Stomach smooth muscle (tissue), 2 donors: ENCODE data around the gene ANO8.
A peak's percentile ranks its signal among the peaks of the same experiment; 100 is the strongest.
"Not testable (repeated sequence)": the region's sequence is repeated elsewhere in the genome, so short reads cannot be mapped to it uniquely, and the experiment has no call there.

ENCODE experiments used
- H3K27ac ChIP-seq: one replicate; pipeline ENCODE4 v1.7.0; 2013; ENCODE audit warnings: mild to moderate bottlenecking, low read length, inconsistent platforms
- H3K27me3 ChIP-seq, 2 donors: one replicate each; pipeline ENCODE4 v1.7.0; 2013; ENCODE audit warnings: low read length in 2 of 2; ENCODE audit not compliant: insufficient read depth in 2 of 2, control insufficient read depth in 1 of 2
- H3K36me3 ChIP-seq, 2 donors: one replicate each; pipeline ENCODE4 v1.7.0; 2013; ENCODE audit warnings: low read length in 2 of 2; ENCODE audit not compliant: control insufficient read depth in 2 of 2, insufficient read depth in 2 of 2
- H3K4me1 ChIP-seq: one replicate; pipeline ENCODE4 v1.7.0; 2013; ENCODE audit warnings: low read length; ENCODE audit not compliant: control insufficient read depth, insufficient read depth
- H3K4me3 ChIP-seq, 2 donors: one replicate each; pipeline ENCODE4 v1.7.0; 2013; ENCODE audit warnings: low read length in 2 of 2
- H3K9ac ChIP-seq, 2 donors: one replicate each; pipeline ENCODE4 v1.7.0; 2013; ENCODE audit warnings: low read length in 2 of 2, mild to moderate bottlenecking in 1 of 2
- H3K9me3 ChIP-seq, 2 donors: one replicate each; pipeline ENCODE4 v1.7.0; 2013; ENCODE audit warnings: low read length in 2 of 2; ENCODE audit not compliant: control insufficient read depth in 2 of 2
- donor health status: healthy.
- donor health status: Pancreatic carcinoma.

The ANO8 gene

DNA sequence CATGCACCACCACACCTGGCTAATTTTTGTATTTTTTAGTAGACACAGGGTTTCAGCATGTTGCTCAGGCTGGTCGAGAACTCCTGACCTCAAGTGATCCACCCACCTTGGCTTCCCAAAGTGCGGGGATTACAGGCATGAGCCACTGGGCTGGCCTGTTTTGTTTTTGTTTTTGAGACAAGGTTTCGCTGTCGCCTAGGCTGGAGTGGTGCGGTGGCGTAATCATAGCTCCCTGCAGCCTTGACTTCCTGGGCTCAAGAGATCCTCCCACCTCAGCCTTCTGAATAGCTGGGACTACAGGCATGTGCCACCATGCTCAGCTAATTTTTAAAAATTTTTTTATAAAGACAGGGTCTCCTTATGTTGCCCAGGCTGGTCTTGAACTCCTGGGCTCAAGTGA is 39.1 kb downstream of the ANO8 start:
- H3K4me1 ChIP-seq, H3K27ac ChIP-seq, H3K27me3 ChIP-seq, H3K9ac ChIP-seq, H3K4me3 ChIP-seq, H3K9me3 ChIP-seq: not testable (repeated sequence)
- peaks cover 3 to 10% of the 10 kb centered on the region in 2 donors for H3K36me3 ChIP-seq

DNA sequence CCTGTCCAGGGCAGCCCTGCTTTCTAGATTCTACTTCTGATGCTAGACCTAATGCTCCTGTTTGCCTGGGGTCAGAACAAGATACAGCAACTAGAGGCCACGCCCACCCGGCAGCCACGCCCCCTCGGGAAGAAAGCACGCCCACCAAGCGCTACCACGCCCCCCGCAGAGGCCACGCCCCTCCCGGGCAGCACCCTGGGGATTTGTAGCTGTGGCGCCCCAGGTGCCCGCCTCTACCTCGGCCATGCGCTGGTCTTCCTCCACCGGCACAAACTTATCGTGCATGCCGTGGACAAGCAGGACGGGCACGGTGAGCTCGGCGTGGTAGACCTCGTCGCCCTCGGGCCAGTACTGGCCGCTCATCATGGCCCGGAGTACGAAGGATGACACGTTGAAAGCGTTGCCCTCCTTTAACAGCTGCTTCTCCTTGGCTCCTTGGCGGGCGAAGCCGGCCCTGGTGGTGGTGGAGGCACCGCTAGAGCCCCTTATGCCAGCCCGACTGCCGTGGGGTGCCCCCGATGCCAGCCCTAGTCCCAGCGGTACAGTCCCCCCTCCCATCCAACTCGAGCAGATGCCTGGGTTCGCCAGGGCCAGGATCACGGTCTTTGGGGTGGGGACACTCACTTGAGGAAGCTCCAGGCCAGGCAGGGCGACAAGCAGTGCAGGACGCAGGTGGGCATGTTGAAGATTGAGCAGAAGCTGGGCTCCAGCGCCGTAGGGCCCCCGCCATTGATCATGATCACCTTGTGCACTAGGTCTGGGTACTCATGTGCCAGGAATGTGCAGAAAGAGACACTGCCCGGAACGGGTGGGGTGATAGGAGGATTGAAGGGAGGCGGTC is 40.4 kb downstream of the ANO8 start:
- Histone ChIP-seq H3K9me3 (no peaks in the 10 kb centered on the region), H3K4me3 (no peak overlapping the region), H3K27me3 (no peaks in the 10 kb centered on the region), H3K9ac (no peak overlapping the region), H3K4me1 (peaks cover 9% of the 10 kb centered on the region), H3K27ac (no peak overlapping the region), H3K36me3 (peaks cover 3 to 10% of the 10 kb centered on the region in 2 donors)

DNA sequence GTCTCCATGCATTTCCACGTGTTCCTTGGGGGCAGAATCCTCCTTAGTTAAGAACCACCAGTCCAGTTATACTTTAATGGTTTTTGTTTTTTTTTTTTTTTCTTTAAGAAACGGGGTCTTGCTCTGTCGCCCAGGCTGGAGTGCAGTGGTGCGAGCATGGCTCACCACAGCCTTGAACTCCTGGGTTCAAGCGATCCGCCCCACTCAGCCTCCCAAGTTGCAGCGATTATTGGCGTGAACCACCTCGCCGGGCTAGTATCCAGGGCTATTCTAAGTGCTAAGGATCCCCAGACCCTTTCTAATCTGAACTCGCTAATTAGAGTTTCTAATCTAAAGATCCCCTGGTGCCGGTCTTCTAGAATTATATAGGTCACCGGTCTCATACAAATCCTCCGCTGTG is 41.0 kb downstream of the ANO8 start:
- Histone ChIP-seq H3K27ac (no peak overlapping the region), H3K9ac (no peak overlapping the region), H3K4me3 (no peak overlapping the region), H3K9me3 (no peaks in the 10 kb centered on the region), H3K27me3 (no peaks in the 10 kb centered on the region), H3K4me1 (peaks cover 9% of the 10 kb centered on the region), H3K36me3 (peaks cover 3 to 8% of the 10 kb centered on the region in 2 donors)

- Histone ChIP-seq H3K36me3 (peaks cover 0 to 4% of the 10 kb centered on the region in 2 donors), H3K9me3 (no peaks in the 10 kb centered on the region), H3K4me3 (peak overlapping the region; percentile 49 to 71), H3K4me1 (peaks cover 9% of the 10 kb centered on the region), H3K27ac (no peak overlapping the region), H3K27me3 (no peaks in the 10 kb centered on the region), H3K9ac (peak overlapping the region in 1 of 2 donors; percentile 36)
These were observed 42.2 kb downstream of the ANO8 start for GRCh38 chr19:17292301-17293074.

- peaks cover 0 to 1% of the 10 kb centered on the region in 2 donors for H3K36me3 ChIP-seq
- H3K4me1 ChIP-seq = peaks cover 9% of the 10 kb centered on the region
- H3K27ac ChIP-seq = no peak overlapping the region
- H3K4me3 ChIP-seq = no peak overlapping the region
- no peaks in the 10 kb centered on the region for H3K9me3 ChIP-seq
- H3K27me3 ChIP-seq = no peaks in the 10 kb centered on the region
- H3K9ac ChIP-seq = no peak overlapping the region
These were observed 45.2 kb downstream of the ANO8 start for GRCh38 chr19:17289489-17289888.

DNA sequence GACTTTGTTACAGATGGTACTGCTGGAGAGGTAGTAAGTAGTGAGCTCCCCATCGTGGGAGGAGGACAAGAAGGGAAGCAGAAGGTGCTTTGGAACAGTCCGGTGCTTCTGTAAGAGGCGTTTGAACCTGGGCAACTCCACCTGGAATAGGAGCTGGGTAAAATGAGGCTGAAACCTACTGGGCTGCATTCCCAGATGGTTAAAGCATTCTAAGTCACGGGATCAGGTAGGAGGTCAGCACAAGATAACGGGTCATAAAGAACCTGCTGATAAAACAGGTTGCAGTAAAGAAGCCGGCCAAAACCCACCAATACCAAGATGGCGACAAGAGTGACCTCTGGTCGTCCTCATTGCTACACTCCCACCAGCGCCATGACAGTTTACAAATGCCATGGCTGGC is 47.9 kb downstream of the ANO8 start:
- Histone ChIP-seq H3K9ac (no peak overlapping the region), H3K27ac (no peak overlapping the region), H3K9me3 (no peaks in the 10 kb centered on the region), H3K4me1 (peaks cover 13% of the 10 kb centered on the region), H3K27me3 (peaks cover 4 to 12% of the 10 kb centered on the region in 2 donors), H3K36me3 (no peaks in the 10 kb centered on the region), H3K4me3 (no peak overlapping the region)

DNA sequence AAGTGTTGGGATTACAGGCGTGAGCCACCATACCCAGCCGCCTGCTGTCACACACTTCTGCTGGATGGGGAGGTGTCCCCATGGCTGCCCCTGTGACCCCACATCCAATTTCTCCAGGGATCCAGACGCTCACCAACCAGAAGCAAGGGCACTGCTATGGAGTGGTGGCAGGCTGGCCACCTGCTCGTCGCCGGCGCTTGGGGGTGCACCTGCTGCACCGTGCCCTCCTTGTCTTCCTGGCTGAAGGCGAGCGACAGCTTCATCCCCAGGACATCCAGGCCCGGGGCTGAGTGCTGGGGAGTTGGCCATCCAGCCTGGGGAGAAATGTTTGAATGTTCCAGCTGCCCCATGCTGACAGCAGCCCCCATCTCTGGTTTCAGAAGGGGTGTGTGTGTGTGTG is 48.4 kb downstream of the ANO8 start:
- H3K9me3 ChIP-seq = no peaks in the 10 kb centered on the region
- H3K36me3 ChIP-seq = no peaks in the 10 kb centered on the region
- H3K4me1 ChIP-seq = peaks cover 17% of the 10 kb centered on the region
- no peak overlapping the region for H3K27ac ChIP-seq
- H3K4me3 ChIP-seq = no peak overlapping the region
- H3K9ac ChIP-seq = no peak overlapping the region
- H3K27me3 ChIP-seq = peaks cover 8 to 17% of the 10 kb centered on the region in 2 donors

GRCh38 chr19:17285415-17286135 is 49.1 kb downstream of the ANO8 start:
- Histone ChIP-seq H3K4me3 (no peak overlapping the region), H3K27ac (no peak overlapping the region), H3K36me3 (no peaks in the 10 kb centered on the region), H3K4me1 (peaks cover 17% of the 10 kb centered on the region), H3K9ac (no peak overlapping the region), H3K27me3 (peaks cover 8 to 18% of the 10 kb centered on the region in 2 donors), H3K9me3 (no peaks in the 10 kb centered on the region)

- Histone ChIP-seq H3K4me3 (no peak overlapping the region), H3K36me3 (peaks cover 0 to 3% of the 10 kb centered on the region in 2 donors), H3K9me3 (no peaks in the 10 kb centered on the region), H3K27me3 (peaks cover 8 to 18% of the 10 kb centered on the region in 2 donors), H3K4me1 (peaks cover 17% of the 10 kb centered on the region), H3K9ac (no peak overlapping the region), H3K27ac (no peak overlapping the region)
These were observed 51.1 kb downstream of the ANO8 start for GRCh38 chr19:17283504-17283996.

DNA sequence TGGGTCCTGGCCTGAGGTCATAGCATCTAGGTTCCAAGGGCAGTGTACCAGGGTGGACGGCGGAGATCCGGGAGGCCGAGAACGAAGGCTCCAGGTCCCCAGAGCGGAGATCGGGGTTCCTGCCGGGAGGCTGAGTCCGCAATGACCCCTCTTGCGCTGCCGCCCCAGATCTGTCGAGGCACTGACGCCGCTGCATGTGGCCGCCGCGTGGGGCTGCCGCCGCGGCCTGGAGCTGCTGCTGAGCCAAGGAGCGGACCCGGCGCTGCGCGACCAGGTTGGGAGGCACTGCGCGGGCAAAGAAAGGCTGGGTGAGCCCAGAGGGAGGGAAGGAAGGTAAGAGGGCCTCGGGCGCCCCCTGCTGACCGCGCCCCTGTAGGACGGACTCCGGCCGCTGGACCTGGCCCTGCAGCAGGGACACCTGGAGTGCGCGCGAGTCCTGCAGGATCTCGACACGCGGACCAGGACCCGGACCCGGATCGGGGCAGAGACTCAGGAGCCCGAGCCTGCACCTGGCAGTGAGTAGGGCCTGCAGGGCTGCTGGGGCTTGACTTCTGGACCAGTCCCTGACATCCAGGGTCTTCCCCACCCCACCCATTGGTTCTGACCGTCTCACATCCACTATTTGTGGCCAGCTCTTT is 52.0 kb downstream of the ANO8 start:
- Histone ChIP-seq H3K9ac (no peak overlapping the region), H3K9me3 (no peaks in the 10 kb centered on the region), H3K4me1 (peaks cover 17% of the 10 kb centered on the region), H3K36me3 (peaks cover under 1 to 4% of the 10 kb centered on the region in 2 donors), H3K27me3 (peaks cover 8 to 18% of the 10 kb centered on the region in 2 donors), H3K27ac (no peak overlapping the region), H3K4me3 (peak overlapping the region; percentile 40 to 69)
